Activated B cell treated with CpG ODN at 0.5 μM for 24 hours (primary cell): ENCODE measurements around the gene PITPNB. TPM values are rescaled to one million over a fixed set of nuclear protein-coding genes. Genes with fewer than 3 reads are reported as not detected.

Source experiments
- ATAC-seq: fragments of 200-7000 bp; cut with Tn5 transposase; one replicate; pipeline ENCODE4 v1.10.0; 2021; ENCODE audit warnings: low read depth, mild to moderate bottlenecking, moderate library complexity
- CTCF ChIA-PET: fragments of 350-600 bp; sonication (Branson Sonifier 250); formaldehyde crosslinking; loops from one replicate; lab custom pipeline; 2021; ENCODE audit warnings: antibody characterized with exemption; lab: Charles Lee
- POLR2A ChIA-PET: fragments of 350-600 bp; sonication (Branson Sonifier 250); formaldehyde crosslinking; loops from one replicate; lab custom pipeline; 2021; ENCODE audit warnings: antibody characterized with exemption; lab: Charles Lee
- DNase-seq: peaks from one replicate; pipeline ENCODE4 v3.0.0; 2022
- H3K27ac Mint-ChIP-seq: one replicate; pipeline ENCODE4 v1.8.0; 2020; ENCODE audit warnings: mixed read lengths
- H3K27me3 Mint-ChIP-seq: one replicate; pipeline ENCODE4 v1.8.0; 2021; ENCODE audit warnings: mixed read lengths
- H3K36me3 Mint-ChIP-seq: one replicate; pipeline ENCODE4 v1.8.0; 2021; ENCODE audit warnings: low read depth, mixed read lengths
- H3K4me1 Mint-ChIP-seq: one replicate; pipeline ENCODE4 v1.8.0; 2021; ENCODE audit warnings: mixed read lengths
- H3K4me3 Mint-ChIP-seq: one replicate; pipeline ENCODE4 v1.8.0; 2020; ENCODE audit warnings: mild to moderate bottlenecking, mixed read lengths
- H3K9me3 Mint-ChIP-seq: one replicate; pipeline ENCODE4 v1.8.0; 2020; ENCODE audit warnings: mixed read lengths
- CTCF ChIP-seq: fragments of 200-600 bp; IDR thresholded peaks from one replicate; pipeline ENCODE4 v1.8.0; 2022; ENCODE audit warnings: antibody characterized with exemption, mild to moderate bottlenecking
- intact Hi-C: fragments of 100-400 bp; cut with micrococcal nuclease; formaldehyde crosslinking; loops from one replicate; pipeline ENCODE4 v1.15.1; 2024
- total RNA-seq: library from RNA; stranded (reverse); gene quantifications from 2 replicates; pipeline ENCODE4 v1.2.3, GENCODE V29; 2022

Gene PITPNB
- total RNA-seq, 1 donor from 2014 or later: 82.5 TPM

GRCh38 chr22:27874185-27874584, 44.9 kb downstream of the PITPNB start:
- Mint-ChIP-seq H3K27me3 (no peaks in the 10 kb centered on the region), H3K4me3 (no peak overlapping the region), H3K27ac (no peak overlapping the region), H3K36me3 (peaks cover 60% of the 10 kb centered on the region), H3K9me3 (no peaks in the 10 kb centered on the region), H3K4me1 (peaks cover 21% of the 10 kb centered on the region)
- ChIA-PET CTCF (interaction anchor here (1.5 kb wide), 1 partner anchor 13 kb away, joined by 5 read pairs; no protein-coding TSS in a partner anchor), POLR2A (no interaction called here)
- intact Hi-C loops: no loop called here
- DNase-seq (no peak), ATAC-seq (no peak)
- TF ChIP-seq CTCF: no peak

- Mint-ChIP-seq H3K4me1 (peaks cover 24% of the 10 kb centered on the region), H3K36me3 (peaks cover 67% of the 10 kb centered on the region), H3K27me3 (no peaks in the 10 kb centered on the region), H3K4me3 (no peak overlapping the region), H3K27ac (no peak overlapping the region), H3K9me3 (no peaks in the 10 kb centered on the region)
- ChIA-PET POLR2A (no interaction called here), CTCF (interaction anchor here (1.1 to 1.5 kb wide), 2 partner anchors 10 to 14 kb away, joined by 4 to 5 read pairs; no protein-coding TSS in a partner anchor)
- ATAC-seq (no peak), DNase-seq (no peak)
- TF ChIP-seq CTCF: no peak
- intact Hi-C loops: no loop called here
Observed at GRCh38 chr22:27873472-27873871, 45.6 kb downstream of the PITPNB start.

DNA sequence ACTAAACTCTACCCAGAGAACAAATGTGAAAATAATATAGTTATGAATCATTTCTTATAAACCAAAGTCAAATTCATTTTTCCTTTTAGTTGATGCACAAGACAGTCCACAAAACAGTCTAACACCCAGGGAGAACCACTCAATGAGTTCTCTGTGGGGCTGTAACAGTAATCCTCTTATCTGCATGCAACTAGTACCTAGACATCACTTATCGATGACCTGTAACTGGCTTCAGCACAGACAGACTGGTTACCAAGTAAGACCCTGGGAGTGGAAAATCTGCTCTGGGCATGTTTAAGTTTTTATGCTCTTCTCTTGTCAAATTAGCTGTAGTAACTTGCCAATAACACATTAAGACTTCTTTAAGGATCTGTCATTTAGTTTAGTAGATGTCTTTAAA, 46.6 kb downstream of the PITPNB start:
- Mint-ChIP-seq H3K4me1 (peaks cover 24% of the 10 kb centered on the region), H3K4me3 (no peak overlapping the region), H3K27me3 (no peaks in the 10 kb centered on the region), H3K27ac (no peak overlapping the region), H3K9me3 (no peaks in the 10 kb centered on the region), H3K36me3 (peaks cover 72% of the 10 kb centered on the region)
- TF ChIP-seq CTCF: no peak
- intact Hi-C loops: no loop called here
- POLR2A ChIA-PET: no interaction called here
- CTCF ChIA-PET: interaction anchor here (1.5 kb wide), 1 partner anchor 14 kb away, joined by 5 read pairs; no protein-coding TSS in a partner anchor
- DNase-seq: no peak
- no peak for ATAC-seq

- Mint-ChIP-seq H3K27ac (no peak overlapping the region), H3K36me3 (peaks cover 78% of the 10 kb centered on the region), H3K27me3 (no peaks in the 10 kb centered on the region), H3K4me1 (peaks cover 25% of the 10 kb centered on the region), H3K4me3 (no peak overlapping the region), H3K9me3 (no peaks in the 10 kb centered on the region)
- no peak for DNase-seq
- ATAC-seq: no peak
- ChIA-PET CTCF (interaction anchor here (0.8 kb wide), 1 partner anchor 12 kb away, joined by 4 read pairs; no protein-coding TSS in a partner anchor), POLR2A (interaction anchor here (0.5 kb wide), 1 partner anchor 978 kb away, joined by 3 read pairs; no protein-coding TSS in a partner anchor)
- intact Hi-C loops: no loop called here
- TF ChIP-seq CTCF: no peak
Observed at GRCh38 chr22:27871306-27872014, 47.6 kb downstream of the PITPNB start.
